Loucy (cell line): Measurements from ENCODE around the gene PHACTR2.

ENCODE experiments used
- EZH2phosphoT487 ChIP-seq: fragments of 200-600 bp; IDR thresholded peaks from 2 replicates; pipeline ENCODE4 v1.6.1; 2018; ENCODE audit warnings: antibody characterized with exemption, mild to moderate bottlenecking, moderate library complexity, borderline replicate concordance
- TF ChIP-seq, protein P1 (sequence below): fragments of 200-600 bp; sonication (generic); conservative IDR thresholded peaks from 2 replicates; pipeline ENCODE4 v1.5.1; 2014; ENCODE audit warnings: mild to moderate bottlenecking, antibody characterized with exemption, low read length

DNA sequence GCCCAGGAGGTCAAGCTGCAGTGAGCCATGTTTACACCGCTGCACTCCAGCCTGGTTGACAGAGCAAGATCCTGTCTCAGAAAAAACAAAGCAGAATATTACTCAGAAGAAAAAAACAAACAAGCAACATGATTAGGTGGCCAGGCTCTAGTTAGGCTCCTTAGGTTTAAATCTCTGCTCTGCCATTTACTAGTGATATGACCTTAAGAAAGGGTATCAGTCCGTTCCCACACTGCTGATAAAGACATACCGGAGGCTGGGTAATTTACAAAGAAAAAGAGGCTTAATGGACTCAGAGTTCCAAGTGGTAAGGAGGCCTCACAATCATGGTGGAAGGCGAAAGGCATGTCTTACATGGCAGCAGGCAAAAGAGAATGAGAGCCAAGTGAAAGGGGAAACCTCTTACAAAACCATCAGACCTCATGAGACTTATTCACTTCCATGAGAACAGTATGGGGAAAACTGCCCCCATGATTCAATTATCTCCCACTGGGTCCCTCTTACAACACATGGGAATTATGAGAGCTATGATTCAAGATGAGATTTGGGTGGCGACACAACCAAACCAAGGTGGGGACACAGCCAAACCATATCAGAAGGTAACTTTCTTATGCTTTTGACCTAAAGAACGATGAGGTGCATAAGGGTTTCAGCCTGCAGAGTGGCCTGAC is 163.0 kb downstream of the PHACTR2 start:
- TF ChIP-seq, protein P1, sequence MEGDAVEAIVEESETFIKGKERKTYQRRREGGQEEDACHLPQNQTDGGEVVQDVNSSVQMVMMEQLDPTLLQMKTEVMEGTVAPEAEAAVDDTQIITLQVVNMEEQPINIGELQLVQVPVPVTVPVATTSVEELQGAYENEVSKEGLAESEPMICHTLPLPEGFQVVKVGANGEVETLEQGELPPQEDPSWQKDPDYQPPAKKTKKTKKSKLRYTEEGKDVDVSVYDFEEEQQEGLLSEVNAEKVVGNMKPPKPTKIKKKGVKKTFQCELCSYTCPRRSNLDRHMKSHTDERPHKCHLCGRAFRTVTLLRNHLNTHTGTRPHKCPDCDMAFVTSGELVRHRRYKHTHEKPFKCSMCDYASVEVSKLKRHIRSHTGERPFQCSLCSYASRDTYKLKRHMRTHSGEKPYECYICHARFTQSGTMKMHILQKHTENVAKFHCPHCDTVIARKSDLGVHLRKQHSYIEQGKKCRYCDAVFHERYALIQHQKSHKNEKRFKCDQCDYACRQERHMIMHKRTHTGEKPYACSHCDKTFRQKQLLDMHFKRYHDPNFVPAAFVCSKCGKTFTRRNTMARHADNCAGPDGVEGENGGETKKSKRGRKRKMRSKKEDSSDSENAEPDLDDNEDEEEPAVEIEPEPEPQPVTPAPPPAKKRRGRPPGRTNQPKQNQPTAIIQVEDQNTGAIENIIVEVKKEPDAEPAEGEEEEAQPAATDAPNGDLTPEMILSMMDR: no peak
- no peak for TF ChIP-seq EZH2phosphoT487
